HG02678 (cell line): ENCODE measurements around the gene ADD2.

Experiments used
- ATAC-seq: cut with Tn5 transposase; IDR thresholded peaks from one replicate; pipeline ENCODE4 v1.9.1; 2021; ENCODE audit warnings: mild to moderate bottlenecking, moderate library complexity; ENCODE audit not compliant: unreplicated experiment

ADD2 gene

DNA sequence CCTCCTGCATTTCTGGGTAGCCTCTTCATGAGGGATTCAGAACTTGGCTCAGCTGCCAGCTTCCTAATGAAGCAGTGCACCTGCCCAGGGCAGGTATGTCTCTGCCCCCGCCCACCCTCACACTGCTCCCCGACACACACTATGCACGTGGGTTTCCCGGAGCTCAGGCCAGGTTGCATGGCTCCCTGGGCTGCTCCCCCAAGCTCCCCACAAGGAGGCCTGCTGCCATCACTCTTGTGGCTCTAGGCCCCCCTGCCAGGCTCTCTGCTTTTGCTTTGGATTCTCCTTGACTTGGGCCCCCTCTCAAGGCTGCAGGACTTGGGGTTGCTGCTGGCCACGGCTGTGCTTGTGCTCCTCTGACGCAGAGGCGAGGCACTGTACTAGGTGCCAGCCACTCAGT is 43.6 kb downstream of the ADD2 start:
- ATAC-seq, result no peak

DNA sequence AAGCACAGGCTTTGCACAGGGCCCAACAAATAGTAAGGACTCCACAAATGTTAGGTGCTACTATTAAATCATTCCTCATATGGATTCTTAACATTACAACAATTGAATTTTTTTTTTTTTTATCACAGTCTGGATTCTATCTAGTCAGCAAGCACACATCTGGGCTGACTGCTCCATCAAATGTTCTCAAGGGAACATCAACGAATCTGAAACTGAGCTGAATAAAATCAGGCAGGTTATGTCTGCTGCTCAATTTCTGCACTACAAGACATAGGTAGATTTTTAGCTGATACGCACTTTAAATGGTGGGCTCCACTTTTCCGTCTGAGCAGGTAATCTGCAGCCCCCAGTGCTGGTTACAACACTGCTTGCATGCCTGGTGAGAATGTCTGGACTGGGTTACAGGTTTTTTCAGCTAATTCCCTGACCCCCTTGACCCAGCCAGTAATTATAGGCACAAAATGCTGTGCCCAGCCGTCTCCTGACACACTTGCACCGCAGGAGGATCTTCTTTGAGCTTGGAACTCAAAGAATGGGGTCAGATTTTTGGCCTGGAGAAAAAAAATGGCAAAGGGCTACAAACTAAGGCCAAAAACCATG is 44.6 kb downstream of the ADD2 start:
- no peak for ATAC-seq

DNA sequence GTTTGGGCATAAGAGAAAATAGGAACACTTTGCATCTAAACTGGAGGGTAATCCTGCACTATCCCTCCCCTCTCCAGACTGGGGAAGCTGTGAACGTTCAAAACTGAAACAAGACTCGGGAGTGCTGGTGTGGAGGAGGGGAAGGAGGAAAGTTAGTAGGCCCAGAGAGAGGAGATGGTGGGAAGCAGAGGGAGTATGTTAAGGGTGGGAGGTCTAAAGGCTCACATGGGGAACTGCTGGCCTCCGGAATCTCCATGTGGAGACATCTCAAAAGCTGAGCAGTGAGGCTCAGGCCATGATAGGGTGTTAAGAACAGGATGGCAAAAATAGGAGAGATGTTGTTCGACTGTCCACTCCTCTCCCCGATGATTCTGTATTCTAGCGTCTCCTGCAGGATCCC is 47.9 kb downstream of the ADD2 start:
- no peak for ATAC-seq

DNA sequence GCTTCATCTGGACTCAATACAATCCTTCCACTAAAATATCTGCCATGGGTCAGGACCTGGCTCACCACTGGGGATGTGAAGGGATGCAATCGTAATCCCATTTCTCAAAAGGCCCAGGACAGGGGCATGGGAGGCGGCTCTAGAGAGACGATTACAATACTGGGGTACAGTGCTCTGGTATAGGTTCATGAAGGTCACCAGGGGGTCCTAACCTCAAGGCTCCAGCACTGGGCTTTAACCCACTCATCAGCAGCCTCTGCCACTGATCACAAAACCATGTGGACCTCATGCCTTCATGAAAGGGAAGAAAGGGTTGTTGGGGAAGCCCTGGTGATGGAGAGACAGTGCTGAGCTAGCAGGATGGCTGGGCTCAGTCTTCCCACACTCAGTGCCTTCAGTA is 48.8 kb downstream of the ADD2 start:
- no peak for ATAC-seq

DNA sequence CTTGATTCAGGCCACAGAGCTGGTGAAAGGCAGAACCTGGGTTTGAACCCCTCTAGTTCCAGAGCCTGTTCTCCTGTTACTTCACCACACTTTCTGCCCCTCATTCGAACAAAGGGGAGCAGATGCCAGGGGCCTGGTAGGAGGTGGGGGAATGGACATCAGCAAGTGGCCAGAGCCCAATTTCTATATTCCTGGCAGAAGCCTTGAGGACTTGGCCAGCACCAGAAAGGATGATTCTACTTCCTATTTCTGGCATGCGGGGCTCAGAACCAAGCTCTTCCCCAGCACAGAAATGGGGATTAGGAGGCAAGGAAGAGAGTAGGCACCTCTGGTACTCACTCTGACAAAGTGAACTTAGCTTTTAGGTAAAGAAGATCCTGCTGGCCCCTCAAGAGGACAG is 49.3 kb downstream of the ADD2 start:
- no peak for ATAC-seq

DNA sequence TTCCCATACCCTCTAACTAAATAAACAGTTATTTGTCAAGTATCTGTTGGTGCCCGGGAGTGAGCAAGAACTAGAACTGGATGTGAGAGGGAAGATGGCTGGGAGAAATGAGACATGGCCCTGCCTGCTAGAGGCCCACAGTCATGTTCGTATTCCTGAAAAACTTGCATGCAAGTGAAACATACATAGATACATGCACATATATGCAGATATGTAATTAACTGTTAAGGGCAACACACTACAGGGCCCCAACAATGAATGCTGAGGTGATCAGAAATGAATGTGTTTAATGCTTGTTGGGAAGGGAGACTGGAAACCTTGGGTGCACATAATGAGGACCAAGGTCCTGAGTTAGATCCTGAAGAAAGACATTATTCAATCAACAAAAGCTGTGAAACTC is 49.8 kb downstream of the ADD2 start:
- ATAC-seq, result no peak

DNA sequence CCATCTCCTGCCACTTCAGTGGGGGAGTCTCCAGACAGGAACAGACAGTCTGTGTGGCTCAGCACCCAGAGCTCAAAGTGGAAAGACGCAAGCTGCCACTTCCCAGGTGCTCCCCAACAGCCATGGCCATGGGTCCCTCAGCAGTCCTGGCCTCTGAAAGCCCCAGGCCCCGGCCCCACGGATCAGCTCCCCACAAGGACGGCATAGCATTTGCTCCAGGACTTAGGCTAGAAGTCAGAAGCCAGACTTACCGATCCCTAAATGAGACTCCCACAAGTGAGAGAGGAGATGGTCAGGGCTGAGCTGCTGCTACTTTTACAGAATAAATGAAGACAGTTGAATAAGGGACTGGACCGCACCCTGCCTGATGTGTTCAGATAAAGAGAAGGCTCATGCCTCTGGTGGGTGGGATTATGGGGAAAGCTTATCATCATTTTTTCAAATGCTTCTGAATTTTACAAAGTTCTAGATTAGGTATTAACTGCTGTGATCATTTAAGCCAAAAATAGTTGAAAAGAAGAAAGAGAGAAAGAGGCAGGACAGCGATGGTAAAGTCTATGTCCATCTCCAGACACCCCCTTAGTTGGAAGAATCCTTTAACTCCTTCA is 50.5 kb downstream of the ADD2 start:
- no peak for ATAC-seq

DNA sequence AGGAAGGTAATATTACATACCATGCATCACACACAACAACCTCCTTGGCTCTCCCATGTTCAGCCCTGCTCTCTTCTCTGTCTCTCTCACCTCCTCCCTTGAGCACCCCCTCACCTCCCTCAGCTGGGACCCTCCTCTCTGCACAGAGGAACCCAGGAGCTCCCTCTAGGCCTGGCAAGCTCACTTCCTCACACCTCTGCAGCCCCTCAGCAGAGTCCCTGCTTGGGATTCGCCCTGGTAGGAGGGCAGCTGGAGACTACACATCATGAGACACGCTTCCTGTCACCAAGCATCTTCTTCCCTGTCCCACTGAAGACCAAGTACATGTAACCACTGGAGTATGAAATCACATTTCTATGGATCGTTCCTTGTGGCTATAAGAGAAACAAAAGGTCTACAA is 51.0 kb downstream of the ADD2 start:
- no peak for ATAC-seq

DNA sequence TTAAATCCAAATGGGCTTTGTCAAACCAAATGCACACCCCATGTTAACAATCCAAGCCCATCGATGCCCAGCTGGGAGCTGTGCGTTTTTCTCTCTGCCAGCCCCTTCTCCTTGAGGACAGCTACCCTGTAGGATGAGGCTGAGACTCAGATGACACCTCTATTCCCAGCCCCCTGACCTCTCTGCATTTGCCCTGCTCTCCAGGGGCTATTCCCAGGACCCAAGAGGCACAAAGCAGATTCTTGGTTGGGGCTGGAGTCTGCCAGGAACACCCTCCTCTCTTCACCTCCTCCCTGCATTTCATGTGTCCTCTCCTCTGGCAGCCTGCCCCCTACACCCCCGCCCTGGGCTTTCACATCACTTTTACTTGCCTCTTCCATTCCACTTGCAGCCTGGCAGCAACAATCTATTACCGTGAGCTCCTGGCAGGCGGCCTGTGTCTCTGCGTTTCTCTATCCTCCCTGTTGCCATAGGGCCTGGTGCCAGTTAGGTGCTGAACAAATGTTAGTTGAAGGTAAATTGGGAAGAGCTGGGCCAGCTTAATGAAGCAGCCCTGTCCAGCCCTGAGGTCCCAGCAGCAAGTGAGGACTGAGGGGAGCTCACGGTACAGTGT is 51.8 kb downstream of the ADD2 start:
- no peak for ATAC-seq

DNA sequence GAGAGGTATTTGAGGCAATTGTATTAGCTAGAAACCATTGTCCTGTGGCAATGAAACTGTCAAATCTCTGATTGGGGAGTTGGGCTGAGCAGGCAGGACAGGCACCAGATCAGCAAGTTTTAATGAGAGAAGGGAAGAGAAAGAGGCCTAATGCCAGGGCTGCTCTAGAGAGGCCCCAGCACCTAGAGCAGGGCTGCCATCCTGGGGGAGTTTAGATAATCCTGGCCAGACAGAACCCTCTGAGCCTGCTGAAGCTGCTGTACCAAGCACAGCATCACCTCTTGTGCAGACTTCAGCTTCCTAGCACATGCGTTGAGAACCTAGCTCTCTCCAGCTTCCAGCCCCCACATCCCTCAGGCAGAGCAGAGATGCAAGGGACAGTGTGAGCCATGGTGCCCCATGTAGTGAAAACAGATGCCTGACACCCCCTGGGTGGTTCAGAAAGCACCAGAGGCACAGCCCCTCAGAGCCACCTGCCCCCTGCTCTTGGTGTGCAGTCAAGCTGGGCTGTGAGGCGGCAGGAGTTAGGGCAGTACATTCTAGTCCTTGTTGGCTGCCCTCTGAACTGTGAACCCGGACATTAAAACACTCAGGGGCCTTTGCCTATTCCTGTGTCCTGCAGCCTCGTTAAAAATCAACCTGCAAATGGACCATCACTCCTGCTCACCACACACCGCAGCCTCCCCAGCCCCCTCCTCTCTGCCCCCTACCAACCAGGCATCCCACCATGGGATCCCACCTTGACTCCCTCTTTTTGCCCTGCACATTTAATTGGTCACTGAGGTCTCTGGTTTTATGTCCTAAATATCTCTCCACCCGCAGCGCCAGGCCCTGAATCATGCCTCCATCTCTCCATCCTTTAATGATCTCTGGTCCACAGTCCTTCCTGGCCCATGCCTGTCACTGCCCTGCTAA is 52.7 kb downstream of the ADD2 start:
- ATAC-seq, result no peak

DNA sequence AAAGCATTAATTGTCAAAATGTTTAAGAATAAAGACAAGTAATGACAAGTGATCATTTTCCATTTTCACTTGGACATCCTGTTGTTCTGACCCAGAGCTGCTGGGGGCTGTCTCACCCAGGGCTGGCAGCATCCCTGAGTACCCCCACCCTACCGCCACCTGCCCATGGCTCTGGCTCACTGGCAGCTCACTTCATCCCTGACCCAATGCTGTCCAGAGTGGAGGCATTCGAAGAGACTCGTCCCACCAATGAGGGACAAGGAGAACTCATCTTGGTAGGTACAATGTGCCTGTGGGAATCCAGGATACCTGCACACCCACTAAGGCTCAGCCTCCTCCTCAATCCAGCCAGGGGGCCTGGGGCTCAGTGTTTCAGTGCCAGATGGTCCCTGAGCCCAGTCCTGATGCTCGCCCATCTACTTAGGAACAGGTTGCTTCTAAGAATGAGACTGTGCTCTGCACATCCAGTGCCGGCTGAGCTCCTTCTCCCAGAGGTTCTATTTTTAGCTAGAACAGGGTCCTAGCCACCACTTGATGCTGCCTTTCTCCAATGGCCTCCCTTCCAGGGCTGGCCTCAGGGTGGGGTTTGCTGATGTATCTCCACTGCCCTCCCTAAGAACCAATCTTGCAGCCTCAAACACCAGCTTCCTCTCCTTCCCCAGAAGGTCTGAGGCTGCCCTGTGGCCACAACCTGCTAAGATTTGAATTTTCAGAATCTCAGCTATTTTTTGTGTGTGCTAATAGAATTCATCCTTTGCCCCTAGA is 53.7 kb downstream of the ADD2 start:
- ATAC-seq, result no peak

DNA sequence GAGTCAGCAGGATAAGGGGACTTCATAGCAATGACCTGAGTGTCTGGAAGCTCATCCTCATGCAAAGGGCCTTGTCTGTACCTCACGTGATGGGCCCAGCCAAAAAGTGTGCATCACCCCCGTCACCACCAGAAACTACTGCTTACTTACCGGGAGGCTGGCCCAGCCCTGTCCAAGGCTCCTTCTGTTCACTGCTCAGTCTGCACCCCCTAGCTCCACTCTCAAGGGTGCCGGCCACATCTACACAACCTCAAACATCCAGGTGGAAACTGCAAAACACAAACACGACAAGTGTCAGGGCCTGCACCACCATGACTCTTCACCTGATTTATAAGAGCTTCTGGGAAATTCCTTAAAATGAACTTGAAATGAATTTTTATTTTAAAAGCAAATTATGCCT is 55.1 kb downstream of the ADD2 start:
- no peak for ATAC-seq

DNA sequence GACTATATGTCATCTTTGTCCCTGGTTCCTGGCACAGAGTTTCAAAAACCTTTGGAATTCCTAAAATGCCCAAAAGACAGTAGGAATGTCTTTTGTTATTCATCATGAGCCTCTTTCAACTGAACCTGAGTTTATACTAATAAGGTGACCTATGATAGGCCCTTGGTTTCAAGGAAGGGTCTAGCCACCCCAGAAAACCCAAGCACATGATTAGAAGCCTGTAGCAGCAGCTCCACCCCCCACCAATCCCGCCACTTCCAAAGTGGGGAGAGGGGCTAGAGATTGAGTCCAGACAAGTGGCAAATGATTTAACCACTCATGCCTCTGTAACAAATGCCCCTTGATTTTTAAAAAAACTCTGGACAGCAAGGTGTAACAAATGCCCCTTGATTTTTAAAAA is 56.8 kb downstream of the ADD2 start:
- ATAC-seq, result no peak

DNA sequence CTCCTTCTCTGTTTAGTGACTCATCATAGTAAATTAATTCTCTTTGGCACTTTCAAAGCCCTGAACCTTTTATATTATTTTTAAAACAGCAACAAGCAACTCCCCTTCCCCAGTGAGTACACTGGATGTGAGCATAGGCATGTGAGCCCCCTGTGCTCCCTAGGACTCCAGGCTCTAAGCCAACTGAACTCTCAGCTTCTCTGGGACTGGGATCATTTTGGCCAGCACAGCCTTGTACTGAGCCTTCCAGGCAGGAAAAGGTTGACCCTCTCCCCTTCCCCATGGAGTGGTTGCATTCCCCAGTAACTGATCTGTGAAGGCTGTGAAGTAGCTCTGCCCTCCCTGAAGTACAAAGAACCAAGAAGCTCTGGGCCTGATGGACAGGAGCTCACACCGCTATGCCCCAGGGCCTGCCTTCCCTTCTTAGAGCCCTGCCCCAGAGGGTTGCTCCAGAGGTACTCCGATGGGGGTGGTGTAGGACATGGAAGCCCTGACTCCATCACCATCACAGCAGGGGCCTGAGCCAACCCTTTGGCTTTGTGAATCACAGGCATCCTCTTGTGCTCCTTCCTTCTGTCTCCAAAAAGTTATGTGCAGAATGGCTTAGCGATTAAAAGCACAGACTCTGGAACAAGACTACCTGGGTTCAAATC is 57.8 kb downstream of the ADD2 start:
- no peak for ATAC-seq

DNA sequence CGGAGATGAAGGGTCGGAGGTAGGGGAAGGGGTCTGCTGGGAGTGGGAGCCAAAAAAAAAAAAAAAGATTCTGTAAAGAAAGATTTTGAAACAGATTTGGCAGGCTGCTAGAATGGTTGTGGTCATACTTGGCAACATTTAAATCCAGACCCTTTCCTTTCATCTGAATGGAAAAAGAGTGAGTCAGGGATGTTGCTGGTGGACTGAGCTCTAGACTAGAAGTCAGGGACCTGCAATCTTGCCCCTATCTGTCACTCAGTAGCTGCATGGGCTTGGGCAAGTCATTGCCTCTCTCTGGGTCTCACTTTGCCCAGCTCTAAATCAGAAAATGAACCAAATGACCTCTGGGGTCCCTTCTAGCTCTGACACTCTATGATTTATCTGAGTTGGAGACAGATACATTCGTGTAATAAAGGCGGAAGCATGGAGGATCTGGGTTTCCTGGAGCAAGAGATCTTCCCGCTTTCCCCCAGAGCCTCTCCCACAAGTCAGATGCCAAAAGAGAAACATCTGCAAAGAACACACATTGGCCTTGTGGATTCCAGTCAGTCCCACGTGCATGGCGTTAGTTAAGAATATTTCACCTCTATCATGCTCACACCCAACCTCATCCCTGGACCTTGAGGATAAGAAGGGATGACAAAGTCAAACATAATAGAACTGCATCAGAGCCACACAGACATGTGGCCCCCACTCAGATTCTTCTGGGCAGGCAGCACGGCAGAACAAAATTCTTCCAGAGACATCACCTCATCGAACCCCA is 58.5 kb downstream of the ADD2 start:
- ATAC-seq, result no peak

DNA sequence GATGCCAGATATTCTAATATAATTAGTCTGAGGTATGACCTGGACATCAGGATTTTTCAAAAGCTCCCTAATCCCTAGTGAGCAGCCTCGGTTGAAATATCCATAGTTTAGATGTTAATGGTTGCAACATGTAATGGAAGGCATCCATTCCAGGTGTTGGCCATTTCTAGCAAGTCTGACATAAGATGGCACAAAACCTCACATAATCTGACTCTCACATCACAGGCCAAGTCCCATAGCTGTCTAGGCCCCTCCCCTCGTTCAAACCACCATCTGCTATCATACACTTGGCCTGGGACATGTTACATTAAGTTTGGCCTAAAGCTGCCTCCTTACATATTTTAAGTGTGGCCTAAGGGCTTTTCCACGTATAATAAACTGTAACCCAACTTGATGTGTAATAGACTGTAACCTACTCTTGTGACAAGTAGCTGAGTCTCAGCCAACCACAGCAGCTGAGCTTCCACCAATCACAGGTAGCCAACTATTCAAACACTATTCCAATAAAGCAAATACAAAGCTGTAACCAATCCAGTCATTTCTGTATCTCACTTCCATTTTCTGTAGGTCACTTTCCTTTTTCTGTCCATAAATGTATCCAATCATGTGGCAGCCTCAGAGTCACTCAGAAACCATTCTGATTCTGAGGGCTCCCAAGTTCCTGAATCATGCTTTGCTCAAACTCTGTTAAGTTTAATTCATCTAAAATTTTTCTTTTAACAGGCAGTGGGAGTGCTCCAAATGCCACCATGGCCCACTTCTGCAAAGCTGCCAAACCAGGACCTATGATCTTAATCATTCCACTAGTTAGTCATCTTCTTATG is 59.4 kb downstream of the ADD2 start:
- no peak for ATAC-seq

DNA sequence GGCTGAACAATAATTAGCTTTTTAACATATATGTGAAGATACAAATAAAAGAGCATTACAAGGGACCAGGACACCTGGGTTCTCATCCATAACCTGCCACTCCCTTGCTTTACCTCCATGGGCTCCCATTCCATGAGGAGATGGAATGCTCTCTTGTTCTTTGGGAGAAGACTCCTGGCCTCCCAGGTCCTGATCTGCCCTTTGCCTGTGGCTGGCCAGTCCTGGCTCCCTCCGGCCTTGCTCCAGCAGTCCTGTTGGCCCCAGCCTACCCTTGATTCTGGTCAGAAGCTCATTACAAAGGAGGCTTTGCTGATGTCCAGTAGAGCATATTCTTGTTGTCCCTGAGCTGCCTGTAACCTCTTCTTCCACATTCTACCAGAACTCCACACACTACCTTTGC is 60.3 kb downstream of the ADD2 start:
- no peak for ATAC-seq

DNA sequence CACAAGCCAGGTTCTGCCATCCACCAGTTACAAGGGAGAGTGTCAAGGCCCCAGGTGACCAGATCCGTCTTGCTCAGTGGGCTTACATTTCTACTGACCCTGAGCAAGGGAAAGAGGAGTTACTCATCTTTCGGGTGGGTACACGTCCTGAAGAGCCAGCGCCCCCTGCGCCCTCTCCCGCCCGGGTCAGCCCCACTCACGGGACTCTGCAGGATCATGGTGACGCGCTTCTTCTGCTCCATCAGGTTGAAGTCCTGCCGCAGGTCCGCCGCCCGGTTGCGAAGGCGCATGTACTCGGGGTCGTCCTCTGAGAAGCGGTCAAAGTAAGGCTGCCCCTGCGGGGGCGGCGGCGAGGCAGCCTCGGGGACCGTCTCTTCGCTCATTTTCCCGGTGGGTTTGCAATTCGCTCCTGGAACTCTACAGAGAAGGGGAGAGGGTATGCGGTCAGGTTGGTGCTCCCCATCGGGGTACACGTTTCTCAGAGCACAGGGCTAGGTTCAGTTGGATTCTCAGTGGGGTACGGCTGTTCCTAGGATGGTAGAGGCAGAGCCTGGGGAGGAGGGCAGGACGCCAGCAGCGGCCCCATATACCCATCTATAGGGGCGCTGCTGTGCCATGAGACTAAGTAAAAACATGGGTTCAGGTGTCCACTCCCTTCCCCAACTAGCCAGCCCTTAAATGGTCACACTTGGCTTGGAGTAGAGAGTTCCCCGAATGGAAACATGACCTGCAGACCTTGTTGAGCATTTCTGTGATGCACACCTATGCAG is 61.8 kb downstream of the ADD2 start:
- ATAC-seq, result no peak
